ENCODE results near the gene GJA3.

Gene GJA3

GRCh38 chr13:20168396-20168795 is 7.5 kb upstream of the GJA3 start:
- TF ChIP-seq, protein P1, sequence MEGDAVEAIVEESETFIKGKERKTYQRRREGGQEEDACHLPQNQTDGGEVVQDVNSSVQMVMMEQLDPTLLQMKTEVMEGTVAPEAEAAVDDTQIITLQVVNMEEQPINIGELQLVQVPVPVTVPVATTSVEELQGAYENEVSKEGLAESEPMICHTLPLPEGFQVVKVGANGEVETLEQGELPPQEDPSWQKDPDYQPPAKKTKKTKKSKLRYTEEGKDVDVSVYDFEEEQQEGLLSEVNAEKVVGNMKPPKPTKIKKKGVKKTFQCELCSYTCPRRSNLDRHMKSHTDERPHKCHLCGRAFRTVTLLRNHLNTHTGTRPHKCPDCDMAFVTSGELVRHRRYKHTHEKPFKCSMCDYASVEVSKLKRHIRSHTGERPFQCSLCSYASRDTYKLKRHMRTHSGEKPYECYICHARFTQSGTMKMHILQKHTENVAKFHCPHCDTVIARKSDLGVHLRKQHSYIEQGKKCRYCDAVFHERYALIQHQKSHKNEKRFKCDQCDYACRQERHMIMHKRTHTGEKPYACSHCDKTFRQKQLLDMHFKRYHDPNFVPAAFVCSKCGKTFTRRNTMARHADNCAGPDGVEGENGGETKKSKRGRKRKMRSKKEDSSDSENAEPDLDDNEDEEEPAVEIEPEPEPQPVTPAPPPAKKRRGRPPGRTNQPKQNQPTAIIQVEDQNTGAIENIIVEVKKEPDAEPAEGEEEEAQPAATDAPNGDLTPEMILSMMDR (IDR thresholded peaks at IDR 0.05): no peak

DNA sequence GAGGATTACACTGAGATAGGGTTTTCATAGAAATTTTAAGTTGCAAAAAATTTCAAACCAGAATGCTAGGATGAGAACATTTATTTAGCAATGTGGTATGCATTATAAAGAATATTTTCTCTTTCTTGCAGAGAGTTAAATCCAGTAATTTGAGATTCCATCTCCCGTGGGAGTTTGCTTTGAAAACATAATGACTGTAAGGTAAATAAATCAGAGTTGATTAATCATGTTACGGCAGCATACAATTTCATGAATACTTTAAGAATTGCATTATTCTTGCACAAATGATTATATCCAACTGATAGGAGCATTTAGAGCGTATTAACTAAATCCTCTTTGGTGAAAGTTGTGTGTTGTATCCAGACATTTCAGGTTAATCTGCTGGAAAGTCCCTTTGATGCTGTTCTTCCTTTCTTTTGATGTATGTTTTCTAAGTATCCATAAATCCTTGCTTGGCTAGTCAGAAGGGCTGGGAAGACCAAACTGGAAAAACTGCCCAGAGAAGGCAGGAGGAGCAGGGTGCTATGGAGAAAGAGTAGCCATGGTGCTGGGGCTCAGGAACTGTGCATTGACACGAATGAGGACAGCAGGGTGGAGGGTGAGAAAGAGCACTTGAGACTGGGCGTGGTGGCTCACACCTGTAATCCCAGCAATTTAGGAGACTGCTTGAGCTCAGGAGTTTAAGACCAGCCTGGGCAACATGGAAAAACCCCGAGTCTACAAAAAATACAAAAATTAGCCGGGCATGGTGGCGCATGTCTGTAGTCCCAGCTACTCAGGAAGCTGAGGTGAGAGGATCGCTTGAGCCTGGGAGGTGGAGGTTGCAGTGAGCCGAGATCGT is 4.8 kb upstream of the GJA3 start:
- TF ChIP-seq, protein P1 (IDR thresholded peaks at IDR 0.05): no peak

- TF ChIP-seq, protein P1 (IDR thresholded peaks at IDR 0.05): no peak
Measured at GRCh38 chr13:20161951-20162300, 1.1 kb upstream of the GJA3 start.

DNA sequence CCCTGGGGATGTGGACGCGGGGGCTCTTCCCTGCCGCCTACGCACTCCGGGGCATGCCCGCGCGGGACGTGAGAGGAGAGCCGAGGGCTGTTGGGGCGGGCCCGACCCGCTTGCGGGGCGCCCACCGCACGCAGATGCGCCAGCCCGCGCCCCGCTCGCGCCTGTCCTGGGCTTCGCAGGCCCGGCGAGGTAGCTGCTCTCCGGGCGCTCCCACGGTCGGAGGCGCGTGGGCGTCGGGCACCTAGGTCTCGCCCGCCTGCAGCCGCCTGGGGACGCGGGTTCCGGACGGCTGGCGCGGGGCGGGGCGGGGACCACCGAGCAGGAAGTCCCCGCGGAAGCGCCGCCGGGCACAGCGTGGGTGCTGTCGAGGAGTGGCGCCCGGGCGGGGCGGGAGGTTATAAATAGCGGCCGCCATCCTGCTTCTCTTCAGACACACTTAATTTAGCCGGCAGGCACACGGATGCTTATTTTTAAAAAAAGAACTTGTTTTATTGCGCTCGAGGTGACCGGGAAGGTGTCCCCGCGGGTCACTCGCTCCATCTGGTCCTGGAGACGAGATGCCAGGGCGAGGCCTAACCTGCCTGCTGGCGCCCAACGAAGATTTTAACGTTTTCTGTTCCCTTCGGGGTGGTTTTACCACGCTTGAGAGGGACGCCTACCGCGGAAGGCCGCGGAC is 561 bp upstream of the GJA3 start:
- TF ChIP-seq, protein P1 (IDR thresholded peaks at IDR 0.05): no peak

DNA sequence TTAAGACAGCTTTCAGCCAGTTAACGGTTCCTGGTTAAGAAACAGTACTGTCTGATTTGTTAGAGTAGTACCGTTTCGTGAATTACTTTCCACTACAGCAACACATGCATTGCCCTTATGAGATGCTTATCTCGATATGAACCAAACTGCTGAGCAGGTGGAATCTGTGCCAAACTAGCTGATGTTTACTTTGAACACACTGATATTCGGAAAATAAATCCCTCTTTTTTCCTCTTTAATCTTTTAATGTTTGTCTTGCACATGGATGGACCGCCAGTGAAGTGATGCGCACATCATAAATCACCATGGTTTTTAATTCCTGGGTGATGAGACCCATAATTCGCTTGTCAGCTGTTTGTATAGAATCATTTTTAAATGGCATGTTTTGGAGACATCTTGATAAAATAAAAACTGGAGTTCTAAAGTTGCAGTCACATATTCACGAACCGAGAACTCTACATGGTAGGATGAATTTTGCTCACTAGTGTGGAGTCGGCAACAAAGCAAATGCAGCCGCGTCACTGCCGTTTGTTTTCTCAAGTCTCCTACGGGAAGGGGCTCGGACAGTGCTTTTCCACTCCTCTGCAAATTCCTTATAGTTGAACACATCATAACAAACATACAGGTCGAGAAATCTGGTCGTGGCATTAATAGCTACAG is 1.1 kb downstream of the GJA3 start:
- TF ChIP-seq, protein P1 (IDR thresholded peaks at IDR 0.05): no peak

GRCh38 chr13:20157151-20157796 is 3.6 kb downstream of the GJA3 start:
- TF ChIP-seq, protein P1 (IDR thresholded peaks at IDR 0.05): no peak

DNA sequence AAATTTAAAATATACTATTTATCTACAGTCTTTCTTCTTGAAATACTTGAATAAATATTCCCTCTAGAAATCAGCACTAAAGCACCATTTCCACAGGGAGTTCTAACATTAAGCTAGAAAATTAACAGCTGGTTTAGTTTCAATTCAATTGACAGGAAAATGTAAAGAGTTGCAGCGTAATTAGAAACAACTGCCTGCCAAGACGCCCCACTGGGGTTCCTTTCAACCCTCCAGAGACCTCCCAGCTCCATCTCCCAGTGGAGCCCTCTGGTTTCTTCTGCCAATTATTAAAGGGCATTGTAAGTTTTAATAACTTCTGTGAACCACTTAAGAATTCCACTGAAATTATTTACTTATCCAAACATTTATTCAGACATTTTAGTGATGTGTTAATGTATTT is 4.2 kb downstream of the GJA3 start:
- TF ChIP-seq, protein P1 (IDR thresholded peaks at IDR 0.05): no peak

Measured in LNCAP (cell line).